HG02678 (cell line): ENCODE data around the gene PFKFB1.

ENCODE experiments used
- ATAC-seq: cut with Tn5 transposase; IDR thresholded peaks from one replicate; pipeline ENCODE4 v1.9.1; 2021; ENCODE audit warnings: mild to moderate bottlenecking, moderate library complexity; ENCODE audit not compliant: unreplicated experiment

The PFKFB1 gene

GRCh38 chrX:54928876-54929275 is 65.1 kb downstream of the PFKFB1 start:
- ATAC-seq = no peak

GRCh38 chrX:54926978-54927377 is 67.0 kb downstream of the PFKFB1 start:
- no peak for ATAC-seq

GRCh38 chrX:54923376-54923775 is 70.6 kb downstream of the PFKFB1 start:
- ATAC-seq = no peak

GRCh38 chrX:54922547-54922946 is 71.4 kb downstream of the PFKFB1 start:
- ATAC-seq = no peak

GRCh38 chrX:54921427-54922021 is 72.5 kb downstream of the PFKFB1 start:
- ATAC-seq = no peak

GRCh38 chrX:54920610-54921426 is 73.2 kb downstream of the PFKFB1 start, which contains the start of gene TRO:
Gene TRO, plus strand, starts transcription at chrX:54920824. Its CDS starts 1,423 bp downstream, at chrX:54922247.
- ATAC-seq = no peak

- no peak for ATAC-seq
These were observed 84.0 kb downstream of the PFKFB1 start for GRCh38 chrX:54909941-54910340.

GRCh38 chrX:54894159-54894558 is 99.8 kb downstream of the PFKFB1 start:
- no peak for ATAC-seq

- ATAC-seq = no peak
These were observed 102.4 kb downstream of the PFKFB1 start for GRCh38 chrX:54891573-54891972.

GRCh38 chrX:54885740-54886139 is 108.2 kb downstream of the PFKFB1 start:
- ATAC-seq = no peak
